Lower leg skin (tissue), 3 donors: ENCODE data around the gene EXOC7.

Source experiments
- CTCF ChIP-seq, 3 donors: fragments of 450-650 bp; IDR thresholded peaks; one replicate each; pipeline ENCODE4 v1.5.1; 2016; ENCODE audit warnings: antibody characterized with exemption in 3 of 3, mild to moderate bottlenecking in 3 of 3, moderate library complexity in 2 of 3
- POLR2A ChIP-seq, 2 donors: fragments of 450-650 bp; IDR thresholded peaks; one replicate each; pipeline ENCODE4 v1.6.1; 2016 to 2017; ENCODE audit warnings: antibody characterized with exemption in 2 of 2, mild to moderate bottlenecking in 1 of 2, moderate library complexity in 1 of 2

- TF ChIP-seq CTCF (IDR thresholded peaks at IDR 0.05) (no peak), POLR2A (IDR thresholded peaks at IDR 0.05) (no peak)
Observed at GRCh38 chr17:76048711-76049110, 54.9 kb downstream of the EXOC7 start.
